HG03469 (cell line): ENCODE data around the gene PLCE1.
"Not testable (repeated sequence)": the region's sequence is repeated elsewhere in the genome, so short reads cannot be mapped to it uniquely, and the experiment has no call there.

Source experiments
- ATAC-seq: cut with Tn5 transposase; IDR thresholded peaks from one replicate; pipeline ENCODE4 v1.9.1; 2021; ENCODE audit warnings: mild to moderate bottlenecking, moderate library complexity, moderate number of reproducible peaks; ENCODE audit not compliant: unreplicated experiment

PLCE1 gene

GRCh38 chr10:93993782-93994437 lies at the start of gene PLCE1:
Gene PLCE1 (plus strand): TSS chr10:93993931. CDS start chr10:94031047, 37,116 bp downstream.
- no peak for ATAC-seq

DNA sequence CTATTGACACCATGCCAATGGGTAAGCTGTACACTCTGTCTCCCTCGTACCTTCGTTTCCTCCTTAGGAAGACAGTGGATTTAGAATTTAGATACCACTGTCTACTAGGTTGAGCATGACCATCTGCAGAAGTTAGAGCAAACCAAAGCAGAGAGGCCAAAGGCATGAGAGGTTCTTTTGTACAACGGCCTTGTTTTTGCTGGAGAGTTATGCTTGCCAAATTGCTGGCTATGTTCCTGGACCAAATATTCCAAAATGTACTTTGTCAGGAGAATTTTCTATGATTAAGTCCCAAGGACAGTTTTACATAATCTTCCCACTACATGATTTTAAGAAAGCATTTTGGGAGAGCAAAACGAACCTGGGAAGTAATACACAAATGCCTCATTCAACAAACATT lies 47.9 kb upstream of the PLCE1 start:
- ATAC-seq, result no peak

DNA sequence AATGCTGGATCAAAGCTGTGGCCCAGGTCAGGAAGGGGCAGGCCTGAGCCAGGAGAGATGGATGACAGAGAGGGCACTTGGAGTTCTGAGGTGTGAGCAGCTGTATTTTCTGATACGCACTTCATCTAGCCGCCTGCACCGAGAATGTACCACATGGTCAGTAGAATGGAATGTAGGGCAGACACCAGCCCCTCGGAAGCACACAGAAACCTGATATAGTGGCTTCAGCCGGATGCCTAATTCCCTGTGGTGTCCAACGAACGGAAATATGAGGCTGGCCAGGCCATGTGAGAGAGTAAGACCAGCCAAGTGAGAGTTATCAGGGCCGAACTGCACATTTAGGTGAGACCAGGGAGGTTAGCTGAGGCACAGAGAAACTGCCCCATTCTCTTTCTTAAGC lies 46.7 kb upstream of the PLCE1 start:
- no peak for ATAC-seq

DNA sequence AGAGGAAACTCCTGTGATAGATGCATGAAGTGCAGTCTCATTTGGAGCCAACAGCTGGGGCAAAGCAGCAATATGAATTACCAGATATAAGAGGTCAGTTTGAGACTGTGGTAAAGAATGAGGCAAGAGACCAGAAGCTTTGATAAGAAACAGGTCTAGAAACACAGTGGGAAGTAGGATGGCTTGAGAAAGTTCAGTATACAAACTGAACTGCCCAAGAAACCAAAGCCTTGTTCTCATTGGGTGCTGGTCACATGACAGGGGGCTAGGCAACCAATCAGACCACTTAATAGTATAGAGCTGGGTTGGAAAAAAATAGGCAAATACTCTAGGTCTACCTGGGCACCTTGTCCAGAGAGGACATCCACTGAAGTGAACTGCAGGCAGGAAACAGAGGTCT lies 46.2 kb upstream of the PLCE1 start:
- no peak for ATAC-seq

GRCh38 chr10:93951905-93952304 lies 41.8 kb upstream of the PLCE1 start:
- ATAC-seq, result no peak

DNA sequence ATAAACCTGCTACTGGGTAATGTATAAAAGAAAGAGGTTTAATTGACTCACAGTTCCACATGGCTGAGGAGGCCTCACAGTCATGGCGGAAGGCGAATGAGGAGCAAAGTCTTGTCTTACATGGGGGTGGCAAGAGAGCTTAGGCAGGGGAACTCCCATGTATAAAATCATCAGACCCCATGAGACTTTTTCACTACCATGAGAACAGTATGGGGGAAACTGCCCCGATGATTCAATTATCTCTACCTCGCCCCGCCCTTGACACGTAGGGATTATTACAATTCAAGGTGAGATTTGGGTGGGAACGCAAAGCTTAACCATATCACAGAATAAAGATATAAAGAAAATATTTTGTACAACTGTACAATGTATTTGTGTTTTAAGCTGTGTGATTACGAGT lies 39.4 kb upstream of the PLCE1 start:
- no peak for ATAC-seq

- ATAC-seq, result no peak
Observed at GRCh38 chr10:93954726-93955363, 38.9 kb upstream of the PLCE1 start.

DNA sequence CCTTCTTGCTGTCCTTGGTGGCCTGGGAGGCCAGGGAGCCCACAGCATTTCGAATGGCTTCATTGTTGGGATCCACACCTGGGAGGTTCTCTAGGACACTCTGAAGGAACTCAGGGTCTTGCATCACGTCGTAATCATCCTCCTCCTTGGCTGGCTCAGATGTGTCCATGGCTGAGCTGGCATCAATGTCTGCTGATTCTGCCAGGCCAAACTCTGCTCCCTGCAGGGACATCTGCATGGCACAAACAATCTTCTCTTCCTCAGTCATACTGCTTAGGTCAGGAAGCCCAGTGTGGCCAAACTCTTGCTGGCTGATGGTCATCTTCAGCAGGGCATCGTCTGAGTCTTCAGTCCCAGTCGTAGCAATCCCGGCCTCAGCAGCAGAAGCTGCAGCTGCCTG lies 34.9 kb upstream of the PLCE1 start:
- ATAC-seq, result no peak

DNA sequence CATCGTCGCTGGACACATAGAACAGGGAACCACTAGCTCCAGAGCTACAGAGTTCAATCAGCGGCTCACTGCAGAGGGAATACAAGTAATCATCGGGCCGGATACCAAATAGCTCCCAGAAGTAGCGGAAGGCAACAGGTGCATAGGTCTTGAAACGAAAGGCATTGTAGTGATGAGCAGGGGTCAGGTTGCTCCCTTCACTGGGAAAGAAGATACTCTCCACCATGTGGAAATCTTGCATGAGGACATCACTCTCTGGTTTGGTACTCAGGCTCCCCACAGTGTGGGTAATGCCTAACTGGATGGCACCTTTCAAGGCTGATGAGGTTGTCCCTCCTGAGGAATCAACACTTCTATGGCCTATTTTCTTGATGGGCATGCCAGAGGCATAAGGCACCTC lies 32.7 kb upstream of the PLCE1 start:
- ATAC-seq, result not testable (repeated sequence)

DNA sequence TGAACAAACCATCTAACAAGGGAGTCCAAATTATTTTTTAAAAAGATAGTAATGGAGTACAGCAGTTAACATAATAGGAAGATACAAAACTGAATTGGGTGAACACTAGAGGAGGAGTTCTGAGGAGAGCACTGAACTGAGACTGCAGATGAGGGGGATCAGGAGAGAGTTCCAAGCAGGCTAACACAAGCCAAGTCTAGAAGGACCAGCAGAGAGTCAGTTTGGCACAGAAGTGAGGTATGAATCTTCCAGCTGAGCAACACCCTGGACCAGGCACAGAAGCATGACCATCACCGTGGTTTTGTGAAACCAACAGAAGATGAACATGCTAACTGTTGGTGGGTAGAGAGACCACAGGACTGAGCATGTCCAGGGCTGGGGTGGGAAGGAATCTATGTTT lies 30.8 kb upstream of the PLCE1 start:
- ATAC-seq, result no peak

GRCh38 chr10:93963434-93963833 lies 30.3 kb upstream of the PLCE1 start:
- no peak for ATAC-seq

- ATAC-seq, result no peak
Observed at GRCh38 chr10:93965911-93966310, 27.8 kb upstream of the PLCE1 start.

- no peak for ATAC-seq
Observed at GRCh38 chr10:93967756-93968155, 26.0 kb upstream of the PLCE1 start.

DNA sequence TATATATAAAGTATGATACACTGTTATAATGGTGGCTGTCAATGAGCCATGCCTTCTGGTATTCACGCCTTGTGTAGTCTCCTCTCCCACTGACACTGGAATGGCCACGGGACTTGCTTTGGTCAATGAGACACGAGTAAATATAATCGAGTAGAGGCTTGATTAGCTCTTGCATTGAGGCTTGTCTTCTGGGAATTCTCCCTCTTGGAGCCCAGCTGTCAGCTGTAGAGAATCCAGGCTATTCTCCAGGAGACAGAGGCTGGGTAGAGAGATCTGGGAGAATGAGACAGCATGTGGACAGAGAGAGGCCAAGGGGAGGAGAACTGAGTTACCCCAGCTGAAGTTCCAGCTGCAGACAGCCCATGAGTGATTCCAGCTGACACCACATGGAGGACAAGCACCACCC lies 25.2 kb upstream of the PLCE1 start:
- no peak for ATAC-seq

GRCh38 chr10:93970433-93971010 lies 23.2 kb upstream of the PLCE1 start:
- not testable (repeated sequence) for ATAC-seq

- ATAC-seq, result no peak
Observed at GRCh38 chr10:93973748-93974445, 19.8 kb upstream of the PLCE1 start.

DNA sequence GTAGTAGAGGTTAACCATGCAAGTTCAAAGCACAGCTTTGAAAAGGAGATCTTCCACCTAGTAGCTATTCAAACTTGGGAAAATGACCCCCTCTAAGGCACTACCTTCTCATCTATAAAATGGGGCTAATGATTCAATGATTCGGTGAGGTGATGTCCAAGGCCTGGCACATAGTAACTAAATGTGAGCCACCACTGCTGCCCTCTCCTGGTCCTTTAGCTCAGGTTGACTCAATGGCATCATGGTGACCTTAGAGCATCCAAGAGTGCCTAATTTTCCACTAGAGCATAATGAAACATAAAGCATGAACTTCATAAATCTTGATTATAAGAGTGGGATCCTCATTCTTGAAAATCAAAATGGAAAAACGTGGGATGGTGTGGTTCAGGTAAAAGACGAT lies 16.3 kb upstream of the PLCE1 start:
- ATAC-seq, result no peak

- no peak for ATAC-seq
Observed at GRCh38 chr10:93980486-93980885, 13.2 kb upstream of the PLCE1 start.

DNA sequence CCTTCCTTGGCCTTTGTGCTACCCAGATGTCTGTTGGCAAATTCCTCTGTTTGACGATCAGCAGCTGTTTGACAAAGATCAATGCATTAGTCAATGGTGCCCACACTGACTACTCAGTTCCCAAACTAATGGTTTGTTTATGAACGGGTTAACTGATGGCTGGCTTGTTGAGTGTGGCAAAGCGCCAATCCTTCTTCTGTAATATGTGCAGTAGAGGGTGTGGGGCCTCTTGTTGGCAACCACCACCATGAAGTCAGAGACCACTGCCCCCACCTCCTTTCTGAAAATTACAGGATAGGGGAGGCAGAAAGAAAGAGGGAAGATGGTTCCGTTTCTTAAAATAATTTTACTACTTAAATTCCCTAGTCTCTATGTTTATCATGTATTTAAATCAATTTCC lies 2.6 kb upstream of the PLCE1 start:
- no peak for ATAC-seq

GRCh38 chr10:93991596-93992284 lies 2.0 kb upstream of the PLCE1 start:
- ATAC-seq, result no peak

- no peak for ATAC-seq
Observed at GRCh38 chr10:93992400-93993030, 1.2 kb upstream of the PLCE1 start.
